Naive thymus-derived CD8-positive, alpha-beta T cell (primary cell): ENCODE data around the gene CXXC5. TPM values are rescaled to one million over a fixed set of nuclear protein-coding genes. Genes with fewer than 3 reads are reported as not detected.

Source experiments
- ATAC-seq, 2 donors: fragments of 150-1000 bp; cut with Tn5 transposase in 1 of 2; sonication (Bioruptor Pico), chemical (Tn5 transposase) in 1 of 2; 1 replicate in 1 of 2; 2 replicates in 1 of 2; pipeline ENCODE4 v1.10.0; 2021; ENCODE audit warnings: mild to moderate bottlenecking in 2 of 2, moderate library complexity in 2 of 2
- POLR2A ChIA-PET: fragments of 350-600 bp; sonication (Branson Sonifier 250); formaldehyde crosslinking; loops from one replicate; lab custom pipeline; 2021; ENCODE audit warnings: antibody characterized with exemption; lab: Charles Lee
- DNase-seq, 10 donors: peaks; one replicate each; pipeline versions ENCODE4 v3.0.0 to v3.0.0-alpha.2; 2020 to 2022
- H3K27ac Mint-ChIP-seq, 10 donors: one replicate each; pipeline ENCODE4 v1.8.0; 2020 to 2022; ENCODE audit warnings: mild to moderate bottlenecking in 10 of 10, mixed read lengths in 10 of 10, moderate library complexity in 4 of 10, inconsistent platforms in 1 of 10
- H3K27me3 Mint-ChIP-seq, 5 donors: one replicate each; pipeline ENCODE4 v1.8.0; 2021 to 2022; ENCODE audit warnings: mixed read lengths in 5 of 5
- H3K36me3 Mint-ChIP-seq, 3 donors: one replicate each; pipeline ENCODE4 v1.8.0; 2020 to 2022; ENCODE audit warnings: mixed read lengths in 3 of 3, mild to moderate bottlenecking in 2 of 3, inconsistent platforms in 1 of 3
- H3K4me1 Mint-ChIP-seq, 4 donors: one replicate each; pipeline ENCODE4 v1.8.0; 2021 to 2022; ENCODE audit warnings: mixed read lengths in 4 of 4
- H3K4me3 Mint-ChIP-seq, 10 donors: one replicate each; pipeline ENCODE4 v1.8.0; 2020 to 2022; ENCODE audit warnings: mild to moderate bottlenecking in 10 of 10, mixed read lengths in 10 of 10, moderate library complexity in 6 of 10, inconsistent platforms in 1 of 10
- H3K9me3 Mint-ChIP-seq, 9 donors: one replicate each; pipeline ENCODE4 v1.8.0; 2020 to 2022; ENCODE audit warnings: mixed read lengths in 9 of 9, mild to moderate bottlenecking in 3 of 9, inconsistent platforms in 1 of 9, moderate library complexity in 1 of 9
- polyA plus RNA-seq, 3 donors: library from polyadenylated mRNA; unstranded; fragments of 300-500 nt; fragmentation: Illumina TruSeq; gene quantifications; one replicate each; pipeline ENCODE4 v1.2.3, GENCODE V29; 2021
- total RNA-seq, 8 experiments: library from RNA in 2 of 8; stranded (reverse) in 2 of 8; gene quantifications; one replicate each; pipeline ENCODE4 v1.2.3 and lab custom pipeline; 2021 to 2026

CXXC5 gene
- total and polyA plus RNA-seq, 5 experiments from 2014 or later = 2.6 to 24.6 (median 6.8) TPM

- ATAC-seq = no peak
- no peaks in the 10 kb centered on the region for H3K36me3 Mint-ChIP-seq
- POLR2A ChIA-PET = no interaction called here
- no peaks in the 10 kb centered on the region for H3K9me3 Mint-ChIP-seq
- peak overlapping the region in 1 of 10 donors; percentile 61 for H3K27ac Mint-ChIP-seq
- H3K27me3 Mint-ChIP-seq = peaks cover 0 to 8% (median 0%) of the 10 kb centered on the region in 5 donors
- peaks cover 12 to 36% (median 22%) of the 10 kb centered on the region in 4 donors for H3K4me1 Mint-ChIP-seq
- DNase-seq = no peak
- H3K4me3 Mint-ChIP-seq = peak overlapping the region in 1 of 10 donors; percentile 52
These were observed 46.5 kb downstream of the CXXC5 start for GRCh38 chr5:139694556-139695177.

DNA sequence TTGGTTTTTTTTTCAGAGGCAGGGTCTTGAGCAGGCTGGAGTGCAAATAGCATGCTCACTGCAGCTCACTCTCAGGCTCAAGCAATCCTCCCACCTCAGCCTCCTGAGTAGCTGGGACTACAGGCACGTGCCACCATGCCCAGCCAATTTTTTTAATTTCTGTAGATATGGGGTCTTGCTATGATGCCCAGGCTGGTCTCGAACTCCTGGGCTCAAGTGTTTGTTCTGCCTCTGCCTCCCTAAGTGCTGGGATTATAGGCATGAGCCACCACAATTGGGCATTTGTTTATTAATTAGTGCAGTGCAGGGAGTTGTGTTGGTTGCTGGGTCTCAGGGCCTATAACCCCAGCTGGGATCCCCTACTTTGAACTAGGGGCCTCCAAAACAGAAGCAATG, 47.0 kb downstream of the CXXC5 start:
- DNase-seq (no peak), ATAC-seq (no peak)
- H3K27ac Mint-ChIP-seq = no peak overlapping the region
- peak overlapping the region in 1 of 10 donors; percentile 56 for H3K4me3 Mint-ChIP-seq
- peaks cover 12 to 34% (median 20%) of the 10 kb centered on the region in 4 donors for H3K4me1 Mint-ChIP-seq
- POLR2A ChIA-PET = no interaction called here
- peaks cover 0 to 8% (median 0%) of the 10 kb centered on the region in 5 donors for H3K27me3 Mint-ChIP-seq
- no peaks in the 10 kb centered on the region for H3K36me3 Mint-ChIP-seq
- no peaks in the 10 kb centered on the region for H3K9me3 Mint-ChIP-seq

DNA sequence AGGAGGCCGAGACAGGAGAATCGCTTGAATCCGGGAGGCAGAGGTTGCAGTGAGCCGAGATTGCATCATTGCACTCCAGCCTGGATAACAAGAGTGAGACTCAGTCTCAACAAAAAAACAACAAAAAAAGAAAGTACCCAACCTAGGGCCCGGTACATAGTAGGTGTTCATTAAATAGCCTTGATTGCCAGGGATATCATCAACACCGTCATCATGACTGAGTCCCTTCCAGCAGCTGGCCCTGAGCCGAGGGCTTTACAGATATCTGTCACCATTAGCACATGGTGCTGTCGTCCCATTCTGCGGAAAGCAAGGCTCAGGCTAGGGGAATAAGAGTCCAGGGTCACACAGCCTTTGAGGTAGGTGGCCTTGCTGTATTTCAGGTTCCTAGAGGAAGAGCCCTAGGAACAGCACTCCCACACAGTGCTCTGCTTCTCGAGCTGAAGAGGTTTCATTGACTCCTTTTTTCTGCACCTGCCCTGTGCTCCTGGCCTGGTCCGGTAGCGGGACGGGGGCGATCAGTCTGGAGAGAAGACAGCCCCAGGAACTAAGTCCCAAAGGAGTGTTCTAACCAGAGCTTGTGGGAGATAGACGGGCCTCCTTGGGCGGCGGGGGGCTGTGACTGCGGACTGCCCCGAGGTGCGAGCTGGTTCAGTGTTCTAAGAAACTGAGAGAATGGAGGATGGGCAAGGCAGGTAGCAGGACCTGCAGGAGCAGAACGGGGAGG, 48.2 kb downstream of the CXXC5 start:
- Mint-ChIP-seq H3K9me3 (no peaks in the 10 kb centered on the region), H3K36me3 (no peaks in the 10 kb centered on the region), H3K4me1 (peaks cover 19 to 41% (median 28%) of the 10 kb centered on the region in 4 donors), H3K4me3 (peak overlapping the region; percentile 60 to 90 (median 77)), H3K27ac (peak overlapping the region in 7 of 10 donors; percentile 8 to 90 (median 43)), H3K27me3 (peaks cover 0 to 8% (median 0%) of the 10 kb centered on the region in 5 donors)
- DNase-seq (no peak), ATAC-seq (no peak)
- POLR2A ChIA-PET = interaction anchor here (1.2 to 1.5 kb wide), 2 partner anchors 9 to 13 kb away, joined by 4 to 5 read pairs; no protein-coding TSS in a partner anchor

DNA sequence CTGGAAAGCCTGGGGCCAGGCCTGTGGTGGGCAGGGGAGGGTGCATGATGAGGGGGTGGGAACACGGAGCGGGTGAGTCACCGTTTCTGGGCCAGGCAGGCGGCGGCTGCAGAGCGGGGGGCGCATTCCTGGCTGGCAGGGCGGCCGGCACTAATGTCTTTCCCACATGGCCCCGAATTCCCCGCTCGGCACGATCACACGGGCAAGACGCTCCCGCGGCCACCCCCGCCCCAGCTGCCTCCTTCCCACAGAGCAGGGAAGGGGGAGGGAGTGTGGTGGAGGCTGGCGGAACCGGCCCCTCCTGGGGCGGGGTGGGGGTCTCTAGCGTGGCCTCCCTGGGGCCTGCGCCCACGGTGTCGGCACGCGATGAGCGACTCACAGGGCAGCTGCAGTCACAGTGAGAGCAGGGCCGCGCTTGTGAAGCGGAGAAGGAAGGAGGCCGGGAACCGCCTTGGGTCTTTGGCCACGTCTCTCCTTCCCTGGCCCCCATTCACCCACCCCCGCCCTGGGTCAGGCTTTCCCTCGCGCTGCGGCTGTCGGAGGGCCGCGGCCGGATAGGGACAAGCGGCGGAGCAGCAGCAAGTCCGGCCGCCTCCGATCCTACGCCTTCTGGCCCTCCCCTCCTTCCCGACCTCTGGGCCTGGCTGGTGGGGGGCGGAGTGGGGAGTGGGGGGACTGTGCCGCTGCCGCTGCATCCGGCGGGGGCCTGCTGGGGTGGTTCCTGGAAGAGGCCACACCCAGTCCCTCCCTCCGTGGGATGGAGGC, 48.9 kb downstream of the CXXC5 start:
- Mint-ChIP-seq H3K9me3 (no peaks in the 10 kb centered on the region), H3K27ac (peak overlapping the region in 3 of 10 donors; percentile 29 to 90 (median 75)), H3K27me3 (peaks cover 0 to 11% (median 0%) of the 10 kb centered on the region in 5 donors), H3K4me1 (peaks cover 22 to 46% (median 33%) of the 10 kb centered on the region in 4 donors), H3K36me3 (no peaks in the 10 kb centered on the region), H3K4me3 (peak overlapping the region; percentile 60 to 90 (median 77))
- peak in 3 of 10 donors; percentile 15 to 30 (median 26) for DNase-seq
- POLR2A ChIA-PET = interaction anchor here (1.2 to 1.5 kb wide), 2 partner anchors 9 to 12 kb away, joined by 4 to 5 read pairs; no protein-coding TSS in a partner anchor
- peak; percentile 50 to 64 for ATAC-seq

GRCh38 chr5:139698490-139699146, 50.5 kb downstream of the CXXC5 start:
- Mint-ChIP-seq H3K4me3 (peak overlapping the region in 9 of 10 donors; percentile 42 to 76 (median 62)), H3K27ac (peak overlapping the region in 5 of 10 donors; percentile 10 to 66 (median 43)), H3K4me1 (peaks cover 22 to 51% (median 35%) of the 10 kb centered on the region in 4 donors), H3K36me3 (no peaks in the 10 kb centered on the region), H3K9me3 (no peaks in the 10 kb centered on the region), H3K27me3 (peaks cover 0 to 15% (median 0%) of the 10 kb centered on the region in 5 donors)
- POLR2A ChIA-PET = interaction anchor here (1.2 to 3.8 kb wide), 2 partner anchors 8 to 11 kb away, joined by 4 to 22 read pairs; no protein-coding TSS in a partner anchor
- no peak for ATAC-seq
- peak in 1 of 10 donors; percentile 25 for DNase-seq

DNA sequence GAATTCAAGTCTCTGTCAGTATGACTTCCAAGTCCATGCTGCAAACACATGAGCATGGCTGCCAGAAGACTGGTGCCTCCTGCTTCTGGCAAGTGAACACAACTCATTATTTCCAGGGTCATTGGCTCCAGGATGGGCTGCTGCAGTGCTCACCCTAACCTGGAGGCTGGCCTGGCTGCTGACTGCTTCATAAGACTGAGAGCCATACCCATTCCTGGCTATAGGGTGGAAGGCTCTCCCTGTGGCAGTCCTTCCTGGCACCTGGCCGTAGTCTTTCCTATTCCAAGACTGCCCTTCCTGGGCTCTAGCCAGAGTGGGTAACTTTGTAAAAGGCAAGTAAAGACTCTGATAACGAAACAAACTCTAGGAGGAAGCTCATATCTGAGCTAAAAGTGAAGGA, 51.2 kb downstream of the CXXC5 start:
- Mint-ChIP-seq H3K4me3 (peak overlapping the region in 3 of 10 donors; percentile 19 to 27 (median 26)), H3K27ac (peak overlapping the region in 2 of 10 donors; percentile 7 to 36), H3K27me3 (peaks cover 0 to 15% (median 0%) of the 10 kb centered on the region in 5 donors), H3K4me1 (peaks cover 22 to 51% (median 35%) of the 10 kb centered on the region in 4 donors), H3K36me3 (no peaks in the 10 kb centered on the region), H3K9me3 (no peaks in the 10 kb centered on the region)
- POLR2A ChIA-PET = interaction anchor here (1.2 to 3.8 kb wide), 2 partner anchors 9 to 11 kb away, joined by 4 to 22 read pairs; no protein-coding TSS in a partner anchor
- no peak for DNase-seq
- ATAC-seq = no peak

GRCh38 chr5:139700711-139701055, 52.5 kb downstream of the CXXC5 start:
- Mint-ChIP-seq H3K9me3 (no peaks in the 10 kb centered on the region), H3K4me3 (peak overlapping the region in 4 of 10 donors; percentile 45 to 57 (median 46)), H3K36me3 (no peaks in the 10 kb centered on the region), H3K27me3 (peaks cover 0 to 15% (median 0%) of the 10 kb centered on the region in 5 donors), H3K4me1 (peaks cover 25 to 58% (median 41%) of the 10 kb centered on the region in 4 donors), H3K27ac (peak overlapping the region in 3 of 10 donors; percentile 29 to 37 (median 31))
- POLR2A ChIA-PET = interaction anchor here (0.9 to 3.8 kb wide), 4 partner anchors 9 to 72 kb away, joined by 3 to 22 read pairs (median 6); no protein-coding TSS in a partner anchor
- no peak for DNase-seq
- ATAC-seq = no peak

DNA sequence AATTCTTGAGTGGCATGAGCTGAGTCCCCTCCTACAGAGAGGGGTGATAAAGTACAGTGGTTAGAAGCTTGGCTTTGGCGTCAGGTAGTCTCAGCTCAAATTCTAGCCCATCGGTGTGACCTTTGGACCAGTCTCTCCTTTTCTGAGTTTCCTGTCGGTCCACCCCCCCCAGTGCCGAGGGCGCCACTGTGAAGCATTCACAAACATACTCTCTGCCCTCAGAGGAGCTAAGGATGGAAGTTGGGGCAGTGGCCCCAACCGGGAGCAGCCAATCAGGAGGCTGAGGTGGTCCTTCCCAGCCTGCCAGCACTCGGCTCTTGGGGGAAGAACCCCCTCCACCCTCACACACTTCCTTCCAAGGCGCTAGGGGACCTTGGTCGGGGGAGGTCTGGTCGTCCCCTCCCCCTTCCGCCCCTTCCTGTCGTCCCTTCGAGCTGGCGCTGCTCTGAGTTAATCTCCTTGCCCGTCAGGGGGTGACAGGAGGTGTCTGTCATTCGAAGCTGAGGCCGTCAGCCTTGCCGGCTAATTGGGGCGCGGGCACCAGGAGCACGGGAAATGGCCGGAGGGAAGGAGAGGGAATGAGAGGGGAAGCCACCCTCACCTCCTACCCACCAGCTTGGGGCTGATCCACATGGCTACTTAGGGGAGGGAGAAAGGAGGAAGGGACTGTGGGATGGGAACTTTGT, 53.0 kb downstream of the CXXC5 start:
- Mint-ChIP-seq H3K9me3 (no peaks in the 10 kb centered on the region), H3K27ac (peak overlapping the region in 2 of 10 donors; percentile 31 to 64), H3K4me3 (peak overlapping the region in 8 of 10 donors; percentile 12 to 74 (median 46)), H3K4me1 (peaks cover 24 to 58% (median 46%) of the 10 kb centered on the region in 4 donors), H3K36me3 (no peaks in the 10 kb centered on the region), H3K27me3 (peaks cover 0 to 15% (median 0%) of the 10 kb centered on the region in 5 donors)
- POLR2A ChIA-PET = interaction anchor here (0.9 to 3.8 kb wide), 4 partner anchors 9 to 72 kb away, joined by 3 to 22 read pairs (median 6); no protein-coding TSS in a partner anchor
- ATAC-seq (peak; percentile 17 to 21), DNase-seq (no peak)

DNA sequence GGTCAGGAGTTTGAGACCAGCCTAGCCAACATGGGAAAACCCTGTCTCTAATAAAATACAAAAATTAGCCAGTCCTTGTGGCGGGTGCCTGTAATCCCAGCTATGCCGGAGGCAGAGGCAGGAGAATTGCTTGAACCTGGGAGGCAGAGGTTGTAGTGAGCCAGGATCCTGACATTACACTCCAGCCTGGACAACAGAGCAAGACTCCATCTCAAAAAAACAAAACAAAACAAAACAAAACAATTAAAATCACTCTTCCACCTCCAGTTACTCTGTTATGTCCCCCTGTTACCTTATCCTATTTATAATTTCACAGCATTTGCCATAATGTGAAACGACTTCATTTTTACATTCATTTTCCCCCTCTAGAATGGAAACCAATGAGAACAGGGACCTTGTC, 54.4 kb downstream of the CXXC5 start:
- POLR2A ChIA-PET = no interaction called here
- Mint-ChIP-seq H3K9me3 (no peaks in the 10 kb centered on the region), H3K27ac (peak overlapping the region in 2 of 10 donors; percentile 32 to 57), H3K4me1 (peaks cover 19 to 59% (median 49%) of the 10 kb centered on the region in 4 donors), H3K36me3 (no peaks in the 10 kb centered on the region), H3K27me3 (peaks cover 0 to 10% (median 0%) of the 10 kb centered on the region in 5 donors), H3K4me3 (peak overlapping the region in 1 of 10 donors; percentile 28)
- ATAC-seq (no peak), DNase-seq (no peak)

GRCh38 chr5:139704748-139705147, 56.6 kb downstream of the CXXC5 start:
- Mint-ChIP-seq H3K4me1 (peaks cover 23 to 56% (median 51%) of the 10 kb centered on the region in 4 donors), H3K9me3 (no peaks in the 10 kb centered on the region), H3K36me3 (no peaks in the 10 kb centered on the region), H3K4me3 (no peak overlapping the region), H3K27ac (peak overlapping the region in 2 of 10 donors; percentile 46 to 47), H3K27me3 (peaks cover 0 to 7% (median 0%) of the 10 kb centered on the region in 5 donors)
- DNase-seq (no peak), ATAC-seq (no peak)
- POLR2A ChIA-PET = no interaction called here

DNA sequence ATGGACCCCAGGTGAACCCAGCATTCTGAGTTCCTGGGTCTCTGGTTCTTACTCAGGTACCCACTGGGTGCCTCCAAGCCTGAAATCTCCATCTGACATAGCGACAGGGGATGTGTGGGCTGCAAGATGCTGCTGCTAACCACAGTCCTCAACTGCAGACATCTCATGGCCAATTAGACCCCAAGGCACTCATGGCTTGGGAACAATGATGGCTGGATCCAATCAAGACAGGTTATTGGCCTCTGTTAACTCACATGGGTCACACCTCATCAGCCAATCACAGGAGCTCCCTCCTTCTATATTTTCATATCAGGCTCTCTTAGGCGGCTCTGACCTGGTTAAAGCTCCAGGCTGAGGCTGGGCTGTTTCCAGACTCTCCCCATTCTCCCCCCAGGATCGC, 57.0 kb downstream of the CXXC5 start:
- H3K36me3 Mint-ChIP-seq = no peaks in the 10 kb centered on the region
- H3K27me3 Mint-ChIP-seq = peaks cover 0 to 7% (median 0%) of the 10 kb centered on the region in 5 donors
- ATAC-seq (no peak), DNase-seq (no peak)
- peaks cover 23 to 59% (median 52%) of the 10 kb centered on the region in 4 donors for H3K4me1 Mint-ChIP-seq
- H3K4me3 Mint-ChIP-seq = peak overlapping the region in 1 of 10 donors; percentile 1
- POLR2A ChIA-PET = interaction anchor here (1.2 kb wide), 1 partner anchor 9 kb away, joined by 4 read pairs; no protein-coding TSS in a partner anchor
- no peaks in the 10 kb centered on the region for H3K9me3 Mint-ChIP-seq
- H3K27ac Mint-ChIP-seq = peak overlapping the region in 8 of 10 donors; percentile 6 to 79 (median 46)
